Astrocyte of the cerebellum (primary cell): ENCODE data around the gene MARCHF10.

Source experiments
- DNase-seq: peaks from one replicate; pipeline ENCODE4 v3.0.0-alpha.2; 2011; ENCODE audit warnings: low read depth
- H3K4me3 ChIP-seq: 2 replicates; pipeline ENCODE4 v1.5.1; 2011; ENCODE audit warnings: mild to moderate bottlenecking, low read depth, low read length, moderate library complexity
- CTCF ChIP-seq: IDR thresholded peaks from 2 replicates; pipeline ENCODE4 v1.5.1; 2012; ENCODE audit warnings: low read length, low read depth, moderate library complexity, mild to moderate bottlenecking; ENCODE audit errors: missing control alignments
- in situ Hi-C: cut with HindIII; loops from 2 replicates; pipeline ENCODE4 v1.10.0; 2017; ENCODE audit warnings: low sequenced_read_pairs

The MARCHF10 gene

GRCh38 chr17:62717889-62718288, 90.2 kb downstream of the MARCHF10 start:
- in situ Hi-C loops: no loop called here
- no peak overlapping the region for H3K4me3 ChIP-seq
- DNase-seq: no peak
- TF ChIP-seq CTCF: no peak

- in situ Hi-C loops: no loop called here
- no peak for DNase-seq
- no peak overlapping the region for H3K4me3 ChIP-seq
- no peak for TF ChIP-seq CTCF
Observed at GRCh38 chr17:62717589-62717855, 90.6 kb downstream of the MARCHF10 start.

GRCh38 chr17:62716834-62717588, 91.1 kb downstream of the MARCHF10 start:
- in situ Hi-C loops: no loop called here
- no peak for TF ChIP-seq CTCF
- no peak overlapping the region for H3K4me3 ChIP-seq
- DNase-seq: no peak

GRCh38 chr17:62715882-62716390, 92.2 kb downstream of the MARCHF10 start:
- no peak for TF ChIP-seq CTCF
- H3K4me3 ChIP-seq: no peak overlapping the region
- DNase-seq: no peak
- in situ Hi-C loops: no loop called here

- no peak for TF ChIP-seq CTCF
- H3K4me3 ChIP-seq: no peak overlapping the region
- in situ Hi-C loops: no loop called here
- no peak for DNase-seq
Observed at GRCh38 chr17:62714016-62714777, 93.9 kb downstream of the MARCHF10 start.

- H3K4me3 ChIP-seq: no peak overlapping the region
- no peak for DNase-seq
- no peak for TF ChIP-seq CTCF
- in situ Hi-C loops: no loop called here
Observed at GRCh38 chr17:62713086-62713881, 94.8 kb downstream of the MARCHF10 start.
